Measurements from ENCODE around the gene OPALIN.

- TF ChIP-seq EZH2phosphoT487 (IDR thresholded peaks at IDR 0.05; ENCODE audit: low read depth, severe bottlenecking, unreplicated experiment) (no peak), CTCF (IDR thresholded peaks at IDR 0.05; ENCODE audit: poor library complexity) (no peak)
These were observed 12.6 kb upstream of the OPALIN start for GRCh38 chr10:96371356-96371755.

All from hepatocyte (in vitro differentiated cells).